Measurements from ENCODE around the gene LRRC1. TPM values are rescaled to one million over a fixed set of nuclear protein-coding genes. Genes with fewer than 3 reads are reported as not detected.

The LRRC1 gene
- polyA plus RNA-seq, 1 donor (not counting 4 experiments of a cell fraction or from before 2014, with no cell fraction given): 19.7 TPM

- DNase-seq (ENCODE audit: low read depth, low spot score) (no peak), FAIRE-seq (no peak)
- H3K4me3 ChIP-seq (ENCODE audit: control insufficient read depth in 2 of 3, extremely low read depth in 1 of 3, insufficient read depth in 2 of 3, low read depth in 1 of 3, low read length in 3 of 3): no peak overlapping the region
- H3K36me3 ChIP-seq (ENCODE audit: control insufficient read depth in 2 of 2, extremely low read depth in 1 of 2, insufficient read depth in 2 of 2, low read length in 2 of 2): peaks cover 0 to 6% of the 10 kb centered on the region in 2 experiments
- no peaks in the 10 kb centered on the region for H3K9me3 ChIP-seq (ENCODE audit: control insufficient read depth, low read depth, low read length)
- no peaks in the 10 kb centered on the region for H3K9me1 ChIP-seq (ENCODE audit: control insufficient read depth, extremely low read depth, insufficient read depth, low read length)
- dilution Hi-C loops (cut with MboI; ENCODE audit: extremely low pct_ligation_motif_present, low sequenced_read_pairs): no loop called here
- H3K4me2 ChIP-seq (ENCODE audit: control insufficient read depth, extremely low read depth, insufficient read depth, low read depth, low read length): no peak overlapping the region
- no peaks in the 10 kb centered on the region for H3K4me1 ChIP-seq (ENCODE audit: control insufficient read depth, extremely low read depth, insufficient read depth, low read length)
- peaks cover 54% of the 10 kb centered on the region for H3K79me2 ChIP-seq (ENCODE audit: control insufficient read depth, insufficient read depth, low read length)
- TF ChIP-seq CTCF (optimal IDR thresholded peaks at IDR 0.05 in 1 of 3, IDR thresholded peaks at IDR 0.05 in 1 of 3, conservative IDR thresholded peaks at IDR 0.05 in 1 of 3; ENCODE audit: extremely low read depth in 1 of 3, insufficient read depth in 2 of 3, low read length in 3 of 3) (no peak), EZH2 (IDR thresholded peaks at IDR 0.05; ENCODE audit: low read length) (no peak)
- no peak overlapping the region for H3K9ac ChIP-seq (ENCODE audit: control insufficient read depth, extremely low read depth, insufficient read depth, low read length)
- no peaks in the 10 kb centered on the region for H3K27me3 ChIP-seq (ENCODE audit: control insufficient read depth, extremely low read depth, insufficient read depth, low read length)
- no peaks in the 10 kb centered on the region for H4K20me1 ChIP-seq (ENCODE audit: control insufficient read depth, extremely low read depth, insufficient read depth, low read length)
- H2AFZ ChIP-seq (ENCODE audit: control insufficient read depth, low read length): no peak overlapping the region
- H3K27ac ChIP-seq (ENCODE audit: control insufficient read depth, insufficient read depth, low read length): no peak overlapping the region
These were observed 53.0 kb downstream of the LRRC1 start for GRCh38 chr6:53847796-53848314.

DNA sequence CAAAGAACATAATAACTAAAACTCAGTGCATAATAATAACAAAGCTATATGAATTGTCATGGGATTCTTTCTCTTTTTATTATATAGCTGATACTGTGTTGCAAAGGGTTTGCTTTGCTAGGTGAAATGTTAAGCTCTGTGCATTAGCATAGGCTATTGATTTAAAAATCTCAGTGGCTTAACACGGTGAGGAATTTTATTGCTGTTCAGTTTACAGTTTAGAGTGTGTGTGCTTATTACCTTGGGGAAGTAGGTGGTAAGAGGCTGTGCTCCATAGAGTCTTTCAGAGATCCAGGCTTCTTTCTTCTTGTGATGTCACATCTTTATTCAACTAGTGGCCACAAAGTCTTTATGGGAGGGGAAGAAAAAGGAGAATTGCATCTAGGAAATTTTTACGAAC is 55.7 kb downstream of the LRRC1 start:
- Histone ChIP-seq H3K27me3 (ENCODE audit: control insufficient read depth, extremely low read depth, insufficient read depth, low read length) (no peaks in the 10 kb centered on the region), H2AFZ (ENCODE audit: control insufficient read depth, low read length) (no peak overlapping the region), H3K4me2 (ENCODE audit: control insufficient read depth, extremely low read depth, insufficient read depth, low read depth, low read length) (no peak overlapping the region), H3K4me3 (ENCODE audit: control insufficient read depth in 2 of 3, extremely low read depth in 1 of 3, insufficient read depth in 2 of 3, low read depth in 1 of 3, low read length in 3 of 3) (no peak overlapping the region), H3K27ac (ENCODE audit: control insufficient read depth, insufficient read depth, low read length) (no peak overlapping the region), H3K79me2 (ENCODE audit: control insufficient read depth, insufficient read depth, low read length) (peaks cover 48% of the 10 kb centered on the region), H3K9ac (ENCODE audit: control insufficient read depth, extremely low read depth, insufficient read depth, low read length) (no peak overlapping the region), H3K36me3 (ENCODE audit: control insufficient read depth in 2 of 2, extremely low read depth in 1 of 2, insufficient read depth in 2 of 2, low read length in 2 of 2) (peaks cover 0 to 4% of the 10 kb centered on the region in 2 experiments), H3K9me3 (ENCODE audit: control insufficient read depth, low read depth, low read length) (no peaks in the 10 kb centered on the region), H4K20me1 (ENCODE audit: control insufficient read depth, extremely low read depth, insufficient read depth, low read length) (no peaks in the 10 kb centered on the region), H3K4me1 (ENCODE audit: control insufficient read depth, extremely low read depth, insufficient read depth, low read length) (peaks cover 17% of the 10 kb centered on the region), H3K9me1 (ENCODE audit: control insufficient read depth, extremely low read depth, insufficient read depth, low read length) (no peaks in the 10 kb centered on the region)
- dilution Hi-C loops (cut with MboI; ENCODE audit: extremely low pct_ligation_motif_present, low sequenced_read_pairs): no loop called here
- no peak for TF ChIP-seq EZH2 (IDR thresholded peaks at IDR 0.05; ENCODE audit: low read length)
- TF ChIP-seq CTCF (optimal IDR thresholded peaks at IDR 0.05 in 1 of 3, IDR thresholded peaks at IDR 0.05 in 1 of 3, conservative IDR thresholded peaks at IDR 0.05 in 1 of 3; ENCODE audit: extremely low read depth in 1 of 3, insufficient read depth in 2 of 3, low read length in 3 of 3): no peak
- FAIRE-seq (no peak), DNase-seq (ENCODE audit: low read depth, low spot score) (no peak)

Measured in keratinocyte (primary cell).